Measurements from ENCODE around the gene KRTAP5-9.
"Not testable (repeated sequence)": the region's sequence is repeated elsewhere in the genome, so short reads cannot be mapped to it uniquely, and the experiment has no call there.

DNA sequence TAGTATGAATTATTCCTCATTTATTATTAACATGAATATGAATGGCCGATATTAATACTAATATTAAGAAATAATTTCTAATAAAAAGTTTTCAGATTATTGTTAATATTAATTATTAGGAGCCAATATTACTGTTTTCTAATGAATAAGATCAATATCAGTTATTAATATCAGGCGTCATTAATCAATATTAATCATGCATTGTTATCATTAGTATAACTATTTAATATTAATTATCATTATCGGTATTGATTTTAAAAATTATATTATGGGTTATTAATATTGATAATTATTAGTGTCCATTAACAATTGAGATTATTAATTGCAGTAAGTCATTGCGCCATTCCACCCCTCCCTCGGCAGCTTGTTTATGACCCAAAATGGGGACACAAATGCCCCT lies 37.5 kb downstream of the KRTAP5-9 start:
- not testable (repeated sequence) for TF ChIP-seq CHD4 (IDR thresholded peaks at IDR 0.05); NRF1 (conservative IDR thresholded peaks at IDR 0.05; ENCODE audit: low read depth, low read length)
- TF ChIP-seq, protein P1, sequence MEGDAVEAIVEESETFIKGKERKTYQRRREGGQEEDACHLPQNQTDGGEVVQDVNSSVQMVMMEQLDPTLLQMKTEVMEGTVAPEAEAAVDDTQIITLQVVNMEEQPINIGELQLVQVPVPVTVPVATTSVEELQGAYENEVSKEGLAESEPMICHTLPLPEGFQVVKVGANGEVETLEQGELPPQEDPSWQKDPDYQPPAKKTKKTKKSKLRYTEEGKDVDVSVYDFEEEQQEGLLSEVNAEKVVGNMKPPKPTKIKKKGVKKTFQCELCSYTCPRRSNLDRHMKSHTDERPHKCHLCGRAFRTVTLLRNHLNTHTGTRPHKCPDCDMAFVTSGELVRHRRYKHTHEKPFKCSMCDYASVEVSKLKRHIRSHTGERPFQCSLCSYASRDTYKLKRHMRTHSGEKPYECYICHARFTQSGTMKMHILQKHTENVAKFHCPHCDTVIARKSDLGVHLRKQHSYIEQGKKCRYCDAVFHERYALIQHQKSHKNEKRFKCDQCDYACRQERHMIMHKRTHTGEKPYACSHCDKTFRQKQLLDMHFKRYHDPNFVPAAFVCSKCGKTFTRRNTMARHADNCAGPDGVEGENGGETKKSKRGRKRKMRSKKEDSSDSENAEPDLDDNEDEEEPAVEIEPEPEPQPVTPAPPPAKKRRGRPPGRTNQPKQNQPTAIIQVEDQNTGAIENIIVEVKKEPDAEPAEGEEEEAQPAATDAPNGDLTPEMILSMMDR (IDR thresholded peaks at IDR 0.05 in 2 of 3, conservative IDR thresholded peaks at IDR 0.05 in 1 of 3; ENCODE audit: control insufficient read depth in 2 of 3, extremely low read depth in 1 of 3, insufficient read depth in 1 of 3, low read depth in 3 of 3, low read length in 3 of 3) = not testable (repeated sequence)
- TF ChIP-seq, protein P2, sequence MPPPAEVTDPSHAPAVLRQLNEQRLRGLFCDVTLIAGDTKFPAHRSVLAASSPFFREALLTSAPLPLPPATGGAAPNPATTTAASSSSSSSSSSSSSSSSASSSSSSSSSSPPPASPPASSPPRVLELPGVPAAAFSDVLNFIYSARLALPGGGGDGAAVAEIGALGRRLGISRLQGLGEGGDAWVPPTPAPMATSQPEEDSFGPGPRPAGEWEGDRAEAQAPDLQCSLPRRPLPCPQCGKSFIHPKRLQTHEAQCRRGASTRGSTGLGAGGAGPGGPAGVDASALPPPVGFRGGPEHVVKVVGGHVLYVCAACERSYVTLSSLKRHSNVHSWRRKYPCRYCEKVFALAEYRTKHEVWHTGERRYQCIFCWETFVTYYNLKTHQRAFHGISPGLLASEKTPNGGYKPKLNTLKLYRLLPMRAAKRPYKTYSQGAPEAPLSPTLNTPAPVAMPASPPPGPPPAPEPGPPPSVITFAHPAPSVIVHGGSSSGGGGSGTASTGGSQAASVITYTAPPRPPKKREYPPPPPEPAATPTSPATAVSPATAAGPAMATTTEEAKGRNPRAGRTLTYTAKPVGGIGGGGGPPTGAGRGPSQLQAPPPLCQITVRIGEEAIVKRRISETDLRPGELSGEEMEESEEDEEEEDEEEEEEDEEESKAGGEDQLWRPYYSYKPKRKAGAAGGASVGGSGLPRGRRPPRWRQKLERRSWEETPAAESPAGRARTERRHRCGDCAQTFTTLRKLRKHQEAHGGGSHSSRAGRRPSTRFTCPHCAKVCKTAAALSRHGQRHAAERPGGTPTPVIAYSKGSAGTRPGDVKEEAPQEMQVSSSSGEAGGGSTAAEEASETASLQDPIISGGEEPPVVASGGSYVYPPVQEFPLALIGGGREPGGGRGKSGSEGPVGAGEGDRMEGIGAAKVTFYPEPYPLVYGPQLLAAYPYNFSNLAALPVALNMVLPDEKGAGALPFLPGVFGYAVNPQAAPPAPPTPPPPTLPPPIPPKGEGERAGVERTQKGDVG (CRISPR knock-in tag; IDR thresholded peaks at IDR 0.05) = not testable (repeated sequence)

Data from GM12878 (cell line).